Common myeloid progenitor, CD34-positive (primary cell): ENCODE data around the gene MSMP.

Experiments used
- CTCF ChIA-PET: fragments of 350-600 bp; sonication (Branson Sonifier 250); formaldehyde crosslinking; loops from one replicate; lab custom pipeline; 2021; ENCODE audit warnings: antibody characterized with exemption; lab: Charles Lee
- POLR2A ChIA-PET: fragments of 350-600 bp; sonication (Branson Sonifier 250); formaldehyde crosslinking; loops from one replicate; lab custom pipeline; 2021; ENCODE audit warnings: antibody characterized with exemption; lab: Charles Lee
- DNase-seq, 3 donors: peaks; one replicate each; pipeline versions ENCODE4 v3.0.0 to v3.0.0-alpha.2; 2013
- H3K27ac ChIP-seq, 2 experiments: 1 replicate in 1 of 2; 2 replicates in 1 of 2; pipeline ENCODE4 v1.7.0; 2013; ENCODE audit warnings: inconsistent platforms in 2 of 2, low read length in 2 of 2, mild to moderate bottlenecking in 2 of 2, low read depth in 1 of 2, moderate library complexity in 1 of 2; ENCODE audit not compliant: severe bottlenecking in 2 of 2, insufficient read depth in 1 of 2, poor library complexity in 1 of 2
- H3K27me3 ChIP-seq, 5 experiments: replicated peaks in 2 of 5; 1 replicate in 3 of 5; 2 replicates in 2 of 5; pipeline versions ENCODE4 v1.6.1 to v1.7.0; 2013; ENCODE audit warnings: low read length in 4 of 5, mild to moderate bottlenecking in 2 of 5, moderate library complexity in 2 of 5, inconsistent platforms in 1 of 5; ENCODE audit not compliant: insufficient read depth in 5 of 5, control insufficient read depth in 4 of 5
- H3K36me3 ChIP-seq, 4 experiments: 1 replicate in 2 of 4; 2 replicates in 2 of 4; pipeline versions ENCODE4 v1.6.1 to v1.7.0; 2013; ENCODE audit warnings: low read length in 3 of 4, control low read depth in 1 of 4, mild to moderate bottlenecking in 1 of 4; ENCODE audit not compliant: control insufficient read depth in 4 of 4, insufficient read depth in 4 of 4
- H3K4me1 ChIP-seq, 4 experiments: 1 replicate in 3 of 4; 2 replicates in 1 of 4; pipeline versions ENCODE4 v1.6.1 to v1.7.1; 2013; ENCODE audit warnings: low read length in 3 of 4, mild to moderate bottlenecking in 3 of 4, control low read depth in 1 of 4, inconsistent platforms in 1 of 4, moderate library complexity in 1 of 4; ENCODE audit not compliant: control insufficient read depth in 4 of 4, insufficient read depth in 4 of 4; ENCODE audit errors: control extremely low read depth in 1 of 4
- H3K4me3 ChIP-seq, 7 experiments: 1 replicate in 4 of 7; 2 replicates in 3 of 7; pipeline versions ENCODE4 v1.5.1 to v1.7.0; 2013; ENCODE audit warnings: mild to moderate bottlenecking in 7 of 7, low read length in 6 of 7, moderate library complexity in 6 of 7, inconsistent platforms in 2 of 7, low read depth in 2 of 7, control low read depth in 1 of 7; ENCODE audit not compliant: insufficient read depth in 4 of 7, control insufficient read depth in 1 of 7; ENCODE audit errors: extremely low read depth in 1 of 7
- H3K9me3 ChIP-seq, 5 experiments: 1 replicate in 4 of 5; 2 replicates in 1 of 5; pipeline versions ENCODE4 v1.6.1 to v1.7.1; 2013; ENCODE audit warnings: low read length in 4 of 5, mild to moderate bottlenecking in 2 of 5, inconsistent platforms in 1 of 5, low read depth in 1 of 5, moderate library complexity in 1 of 5; ENCODE audit not compliant: control insufficient read depth in 4 of 5, insufficient read depth in 2 of 5; ENCODE audit errors: control extremely low read depth in 1 of 5
- WGBS: methylation state at CpG from one replicate; pipeline ENCODE4 v1.1.5; 2013; ENCODE audit not compliant: insufficient coverage; 5-methylcytosine and 5-hydroxymethylcytosine counted together

Gene MSMP

GRCh38 chr9:35763181-35763580, 9.1 kb upstream of the MSMP start:
- Histone ChIP-seq H3K9me3 (no peaks in the 10 kb centered on the region), H3K27ac (no peak overlapping the region), H3K36me3 (peaks cover 0 to 4% (median 0%) of the 10 kb centered on the region in 4 experiments), H3K27me3 (no peaks in the 10 kb centered on the region), H3K4me3 (no peak overlapping the region), H3K4me1 (peaks cover 19 to 48% (median 24%) of the 10 kb centered on the region in 4 experiments)
- ChIA-PET CTCF (interaction anchor here (0.7 to 2.3 kb wide), 6 partner anchors 9 to 63 kb away, joined by 3 to 5 read pairs (median 4); no protein-coding TSS in a partner anchor), POLR2A (no interaction called here)
- no peak for DNase-seq
- no CpG with 5 or more reads among the region's 2 CpGs for WGBS

- POLR2A ChIA-PET: interaction anchor here (0.6 to 1.0 kb wide), 3 partner anchors 11 to 381 kb away, joined by 3 to 7 read pairs (median 4); partner anchors contain the start of genes GBA2 and RGP1
Observed at GRCh38 chr9:35760651-35761050, 6.6 kb upstream of the MSMP start.

GRCh38 chr9:35759795-35760194, 5.7 kb upstream of the MSMP start:
- Histone ChIP-seq H3K27me3 (no peaks in the 10 kb centered on the region), H3K4me1 (peaks cover 29 to 79% (median 47%) of the 10 kb centered on the region in 4 experiments), H3K4me3 (no peak overlapping the region), H3K27ac (no peak overlapping the region), H3K36me3 (peaks cover 0 to 4% (median under 1%) of the 10 kb centered on the region in 4 experiments), H3K9me3 (no peaks in the 10 kb centered on the region)
- 100% methylated on average over 4 of the region's 4 CpGs for WGBS
- ChIA-PET CTCF (interaction anchor here (0.8 to 3.6 kb wide), 13 partner anchors 10 to 67 kb away, joined by 3 to 12 read pairs (median 5); partner anchors contain the start of genes CREB3 and TLN1), POLR2A (no interaction called here)
- no peak for DNase-seq

More at GRCh38 chr9:35760651-35761050, 6.6 kb upstream of the MSMP start:
- Histone ChIP-seq H3K9me3 (no peaks in the 10 kb centered on the region), H3K36me3 (peaks cover 0 to 4% (median 0%) of the 10 kb centered on the region in 4 experiments), H3K27ac (peak overlapping the region in 1 of 2 experiments; percentile 65), H3K4me3 (peak overlapping the region in 1 of 7 experiments; percentile 37), H3K27me3 (no peaks in the 10 kb centered on the region), H3K4me1 (peaks cover 29 to 70% (median 43%) of the 10 kb centered on the region in 4 experiments)
- CTCF ChIA-PET: interaction anchor here (0.8 to 3.6 kb wide), 18 partner anchors 9 to 66 kb away, joined by 3 to 12 read pairs (median 4); partner anchors contain the start of genes CREB3 and TLN1
- DNase-seq: peak; percentile 35 to 52 (median 38)
- WGBS: 8% methylated on average over 2 of the region's 2 CpGs

GRCh38 chr9:35758475-35759050, 4.5 kb upstream of the MSMP start:
- H3K36me3 ChIP-seq: peaks cover under 1 to 16% (median 7%) of the 10 kb centered on the region in 4 experiments
- WGBS: 0% methylated on average over 3 of the region's 3 CpGs
- peak overlapping the region; percentile 92 to 97 for H3K27ac ChIP-seq
- ChIA-PET CTCF (interaction anchor here (0.7 to 3.6 kb wide), 12 partner anchors 10 to 147 kb away, joined by 3 to 12 read pairs (median 4); partner anchors contain the start of genes GBA2, HRCT1 and RGP1), POLR2A (interaction anchor here (1.0 kb wide), 1 partner anchor 10 kb away, joined by 3 read pairs; no protein-coding TSS in a partner anchor)
- H3K4me3 ChIP-seq: peak overlapping the region in 5 of 7 experiments; percentile 23 to 93 (median 29)
- peaks cover 29 to 80% (median 47%) of the 10 kb centered on the region in 4 experiments for H3K4me1 ChIP-seq
- H3K27me3 ChIP-seq: no peaks in the 10 kb centered on the region
- DNase-seq: peak in 2 of 3 donors; percentile 35 to 44
- no peaks in the 10 kb centered on the region for H3K9me3 ChIP-seq

- peaks cover 2 to 23% (median 11%) of the 10 kb centered on the region in 4 experiments for H3K36me3 ChIP-seq
- H3K4me3 ChIP-seq: peak overlapping the region in 5 of 7 experiments; percentile 75 to 93 (median 83)
- ChIA-PET POLR2A (interaction anchor here (0.6 to 1.0 kb wide), 2 partner anchors 9 to 13 kb away, joined by 3 to 4 read pairs; no protein-coding TSS in a partner anchor), CTCF (interaction anchor here (0.9 to 3.6 kb wide), 7 partner anchors 9 to 148 kb away, joined by 3 to 12 read pairs (median 4); partner anchors contain the start of genes GBA2, HRCT1 and RGP1)
- H3K27ac ChIP-seq: peak overlapping the region; percentile 92 to 97
- H3K27me3 ChIP-seq: no peaks in the 10 kb centered on the region
- H3K9me3 ChIP-seq: no peaks in the 10 kb centered on the region
- DNase-seq: peak in 1 of 3 donors; percentile 36
- peaks cover 29 to 77% (median 47%) of the 10 kb centered on the region in 4 experiments for H3K4me1 ChIP-seq
Observed at GRCh38 chr9:35757892-35758275, 3.8 kb upstream of the MSMP start.

GRCh38 chr9:35757226-35757891, 3.3 kb upstream of the MSMP start:
- ChIA-PET POLR2A (interaction anchor here (0.6 to 1.5 kb wide), 3 partner anchors 13 to 88 kb away, joined by 3 to 5 read pairs (median 4); partner anchors contain the start of genes CREB3 and TLN1), CTCF (interaction anchor here (0.7 to 6.4 kb wide), 18 partner anchors 9 to 148 kb away, joined by 3 to 41 read pairs (median 5); partner anchors contain the start of genes GBA2, HRCT1 and RGP1)
- Histone ChIP-seq H3K4me3 (peak overlapping the region; percentile 71 to 93 (median 79)), H3K27me3 (no peaks in the 10 kb centered on the region), H3K36me3 (peaks cover 2 to 28% (median 15%) of the 10 kb centered on the region in 4 experiments), H3K9me3 (no peaks in the 10 kb centered on the region), H3K27ac (peak overlapping the region; percentile 92 to 97), H3K4me1 (peaks cover 29 to 72% (median 47%) of the 10 kb centered on the region in 4 experiments)
- WGBS: 1% methylated on average over 18 of the region's 20 CpGs
- peak in 2 of 3 donors; percentile 29 to 43 for DNase-seq
